Transverse colon (tissue), 4 donors: ENCODE measurements around the gene SHROOM3. TPM values are rescaled to one million over a fixed set of nuclear protein-coding genes. Genes with fewer than 3 reads are reported as not detected.

Experiments
- DNase-seq: peaks from one replicate; pipeline ENCODE4 v3.0.0-alpha.2; 2019
- H3K27ac ChIP-seq, 4 donors: fragments of 200-600 bp; sonication (generic); 2 replicates each; pipeline ENCODE4 v1.5.1; 2016 to 2018; ENCODE audit warnings: inconsistent platforms in 4 of 4
- H3K27me3 ChIP-seq: fragments of 200-600 bp; sonication (generic); 2 replicates; pipeline ENCODE4 v1.5.1; 2017; ENCODE audit warnings: inconsistent platforms
- H3K36me3 ChIP-seq, 4 donors: fragments of 200-600 bp; sonication (generic); 2 replicates each; pipeline ENCODE4 v1.5.1; 2017 to 2019; ENCODE audit warnings: inconsistent platforms in 4 of 4
- H3K4me1 ChIP-seq, 4 donors: fragments of 200-600 bp; sonication (generic); 2 replicates each; pipeline ENCODE4 v1.5.1; 2017 to 2020; ENCODE audit warnings: inconsistent platforms in 4 of 4
- H3K4me3 ChIP-seq, 4 donors: fragments of 200-600 bp; sonication (generic); 1 replicate in 1 of 4; 2 replicates in 3 of 4; pipeline versions ENCODE4 v1.5.1 to v1.6.1; 2017 to 2019; ENCODE audit warnings: inconsistent platforms in 4 of 4
- H3K9me3 ChIP-seq, 2 donors: fragments of 200-600 bp; sonication (generic); 2 replicates each; pipeline ENCODE4 v1.5.1; 2017 to 2019; ENCODE audit warnings: inconsistent platforms in 2 of 2
- EP300 ChIP-seq: sonication (generic); formaldehyde crosslinking; IDR thresholded peaks from one replicate; pipeline ENCODE4 v1.6.1; 2017; ENCODE audit warnings: antibody characterized with exemption, low read depth
- POLR2A ChIP-seq: fragments of 450-650 bp; IDR thresholded peaks from one replicate; pipeline ENCODE4 v1.6.1; 2016; ENCODE audit warnings: antibody characterized with exemption, mild to moderate bottlenecking, moderate library complexity
- POLR2AphosphoS5 ChIP-seq, 3 donors: sonication (generic); formaldehyde crosslinking; IDR thresholded peaks; one replicate each; pipeline ENCODE4 v1.6.1; 2016; ENCODE audit warnings: antibody characterized with exemption in 3 of 3
- WGBS, 2 donors: methylation state at CpG; one replicate each; pipeline ENCODE4 v1.1.5; 2018; ENCODE audit warnings: low coverage in 1 of 2; 5-methylcytosine and 5-hydroxymethylcytosine counted together
- in situ Hi-C, 4 donors: fragments of 200-750 bp; cut with MboI; loops; one replicate each; pipeline versions ENCODE4 v1.15.0 to v1.15.1; 2017; ENCODE audit warnings: low sequenced_read_pairs in 3 of 4, low pct_ligation_motif_present in 1 of 4, low pct_unique_long_range_greater_than_20kb in 1 of 4
- intact Hi-C: fragments of 100-400 bp; cut with DNase I; formaldehyde crosslinking; loops from one replicate; pipeline ENCODE4 v1.15.1; 2023; ENCODE audit warnings: low total_unique reads
- total RNA-seq, 4 donors: library from RNA; depleted of rRNA; stranded (reverse); fragments of >200 nt; gene quantifications; one replicate each; pipeline ENCODE4 v1.1.0, GENCODE V29; 2016
- TF ChIP-seq, protein P1 (sequence below), 5 experiments: fragments of 200-600 bp in 3 of 5; fragments of 450-650 bp in 2 of 5; sonication (generic) in 3 of 5; IDR thresholded peaks; 1 replicate in 2 of 5; 2 replicates in 3 of 5; pipeline ENCODE4 v1.5.1; 2016 to 2017; ENCODE audit warnings: antibody characterized with exemption in 5 of 5, inconsistent platforms in 3 of 5, mild to moderate bottlenecking in 2 of 5, moderate library complexity in 1 of 5

Gene SHROOM3
- total RNA-seq, 4 donors from 2014 or later: 182 to 456 (median 437) TPM

DNA sequence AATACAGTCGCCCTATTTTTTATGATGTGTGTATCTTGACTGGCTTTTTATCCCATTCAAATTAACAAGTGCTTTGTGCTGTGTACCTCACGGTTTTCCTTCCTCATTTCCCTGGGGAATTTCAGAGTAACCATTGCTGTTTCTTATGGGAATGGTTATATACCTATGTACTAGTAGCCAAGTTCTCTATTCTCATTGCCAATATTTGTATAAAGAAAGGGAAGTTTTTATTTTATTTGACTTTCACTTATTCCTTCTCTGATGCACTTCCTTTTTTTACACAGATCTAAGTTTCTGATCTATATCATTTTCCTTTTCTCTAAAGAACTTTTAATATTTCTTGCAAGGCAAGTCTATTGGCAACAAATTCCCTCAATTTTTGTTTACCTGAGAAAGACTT is 281.6 kb downstream of the SHROOM3 start:
- Histone ChIP-seq H3K27ac (peak overlapping the region in 1 of 4 donors; percentile 11), H3K9me3 (no peaks in the 10 kb centered on the region), H3K4me1 (peaks cover 3 to 25% (median 9%) of the 10 kb centered on the region in 4 donors), H3K36me3 (peaks cover 0 to 8% (median 0%) of the 10 kb centered on the region in 4 donors), H3K27me3 (no peaks in the 10 kb centered on the region), H3K4me3 (no peak overlapping the region)
- no peak for DNase-seq
- TF ChIP-seq POLR2AphosphoS5 (IDR thresholded peaks at IDR 0.05) (no peak), EP300 (no peak), POLR2A (no peak)
- TF ChIP-seq, protein P1, sequence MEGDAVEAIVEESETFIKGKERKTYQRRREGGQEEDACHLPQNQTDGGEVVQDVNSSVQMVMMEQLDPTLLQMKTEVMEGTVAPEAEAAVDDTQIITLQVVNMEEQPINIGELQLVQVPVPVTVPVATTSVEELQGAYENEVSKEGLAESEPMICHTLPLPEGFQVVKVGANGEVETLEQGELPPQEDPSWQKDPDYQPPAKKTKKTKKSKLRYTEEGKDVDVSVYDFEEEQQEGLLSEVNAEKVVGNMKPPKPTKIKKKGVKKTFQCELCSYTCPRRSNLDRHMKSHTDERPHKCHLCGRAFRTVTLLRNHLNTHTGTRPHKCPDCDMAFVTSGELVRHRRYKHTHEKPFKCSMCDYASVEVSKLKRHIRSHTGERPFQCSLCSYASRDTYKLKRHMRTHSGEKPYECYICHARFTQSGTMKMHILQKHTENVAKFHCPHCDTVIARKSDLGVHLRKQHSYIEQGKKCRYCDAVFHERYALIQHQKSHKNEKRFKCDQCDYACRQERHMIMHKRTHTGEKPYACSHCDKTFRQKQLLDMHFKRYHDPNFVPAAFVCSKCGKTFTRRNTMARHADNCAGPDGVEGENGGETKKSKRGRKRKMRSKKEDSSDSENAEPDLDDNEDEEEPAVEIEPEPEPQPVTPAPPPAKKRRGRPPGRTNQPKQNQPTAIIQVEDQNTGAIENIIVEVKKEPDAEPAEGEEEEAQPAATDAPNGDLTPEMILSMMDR (IDR thresholded peaks at IDR 0.05): no peak
- in situ Hi-C loops (no loop called here), intact Hi-C loops (no loop called here)
- WGBS, 2 donors: 20 to 44% methylated on average over 2 of the region's 2 CpGs

DNA sequence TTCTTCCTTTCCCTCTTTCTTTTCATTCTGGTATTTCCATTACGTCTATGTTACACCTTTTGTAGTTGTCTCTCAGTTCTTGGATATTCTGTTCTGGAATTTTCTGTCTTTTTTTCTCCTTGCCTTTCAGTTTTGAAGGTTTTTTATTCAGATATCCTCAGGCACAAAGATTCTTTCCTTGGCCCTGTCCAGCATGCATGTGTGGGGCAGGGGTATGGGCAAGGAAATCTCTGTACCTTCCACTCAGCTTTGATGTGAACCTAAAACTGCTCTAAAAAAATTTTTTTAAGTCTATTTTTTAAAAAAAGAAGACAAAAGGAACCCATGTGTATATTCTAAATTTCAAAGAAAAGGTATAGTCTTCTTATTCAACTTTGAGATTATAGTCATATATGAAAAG is 282.4 kb downstream of the SHROOM3 start:
- H3K27ac ChIP-seq: peak overlapping the region in 1 of 4 donors; percentile 11
- no peak for DNase-seq
- no peak overlapping the region for H3K4me3 ChIP-seq
- 87 to 100% methylated on average over 1 of the region's 1 CpG for WGBS, 2 donors
- peaks cover 0 to under 1% (median 0%) of the 10 kb centered on the region in 4 donors for H3K36me3 ChIP-seq
- in situ Hi-C loops (no loop called here), intact Hi-C loops (no loop called here)
- H3K27me3 ChIP-seq: no peaks in the 10 kb centered on the region
- H3K4me1 ChIP-seq: peaks cover 3 to 25% (median 9%) of the 10 kb centered on the region in 4 donors
- TF ChIP-seq POLR2A (no peak), EP300 (no peak), POLR2AphosphoS5 (IDR thresholded peaks at IDR 0.05) (no peak)
- TF ChIP-seq, protein P1 (IDR thresholded peaks at IDR 0.05): no peak
- H3K9me3 ChIP-seq: no peaks in the 10 kb centered on the region

DNA sequence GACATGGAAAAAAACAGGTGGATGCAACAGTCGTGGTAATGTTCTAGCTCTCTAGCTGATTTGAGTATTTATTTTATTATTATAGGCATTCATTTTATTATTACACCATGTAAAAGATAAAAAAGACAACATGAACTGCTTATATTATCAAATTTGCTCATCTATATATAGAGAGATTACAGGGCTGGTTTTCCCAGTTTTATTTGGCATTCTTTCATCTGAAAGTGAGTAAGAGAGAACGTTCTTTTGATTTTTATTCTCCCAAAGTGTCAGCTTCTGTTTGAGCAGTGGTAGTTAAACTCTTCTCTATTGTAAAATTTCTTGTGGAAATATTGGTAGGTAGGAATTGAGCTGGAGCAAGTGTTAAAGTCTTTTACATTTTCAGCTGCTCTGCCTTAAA is 283.0 kb downstream of the SHROOM3 start:
- in situ Hi-C loops: no loop called here
- 52 to 56% methylated on average over 2 of the region's 2 CpGs for WGBS, 2 donors
- H3K4me1 ChIP-seq: peaks cover 3 to 29% (median 9%) of the 10 kb centered on the region in 4 donors
- no peak overlapping the region for H3K27ac ChIP-seq
- intact Hi-C loops: no loop called here
- no peak overlapping the region for H3K4me3 ChIP-seq
- no peaks in the 10 kb centered on the region for H3K9me3 ChIP-seq
- H3K27me3 ChIP-seq: no peaks in the 10 kb centered on the region
- no peaks in the 10 kb centered on the region for H3K36me3 ChIP-seq
- TF ChIP-seq POLR2A: no peak
- no peak for TF ChIP-seq EP300
- TF ChIP-seq, protein P1 (IDR thresholded peaks at IDR 0.05): no peak
- no peak for TF ChIP-seq POLR2AphosphoS5 (IDR thresholded peaks at IDR 0.05)
- DNase-seq: no peak

DNA sequence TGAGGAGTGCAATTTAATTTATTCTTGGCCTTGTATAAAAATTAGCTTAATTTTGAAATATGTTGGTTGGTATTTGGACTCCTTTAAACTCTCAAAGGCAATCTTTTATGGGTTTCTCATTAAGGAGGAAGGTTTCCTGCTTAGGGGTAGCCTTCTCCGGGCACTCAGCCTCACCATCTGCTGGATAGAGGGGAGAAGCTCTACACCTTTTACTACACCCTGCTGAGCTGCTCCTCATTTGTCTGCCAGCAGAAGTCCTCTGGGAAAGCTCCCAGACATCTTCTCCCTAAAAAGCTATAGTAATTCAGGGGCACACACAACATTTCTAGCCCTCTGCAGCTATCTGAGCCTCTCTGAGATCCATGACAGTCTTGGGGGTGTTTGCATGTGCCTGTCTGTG is 283.8 kb downstream of the SHROOM3 start:
- in situ Hi-C loops (no loop called here), intact Hi-C loops (no loop called here)
- Histone ChIP-seq H3K27me3 (no peaks in the 10 kb centered on the region), H3K27ac (no peak overlapping the region), H3K36me3 (no peaks in the 10 kb centered on the region), H3K9me3 (no peaks in the 10 kb centered on the region), H3K4me3 (no peak overlapping the region), H3K4me1 (peaks cover 5 to 34% (median 9%) of the 10 kb centered on the region in 4 donors)
- TF ChIP-seq POLR2AphosphoS5 (IDR thresholded peaks at IDR 0.05): no peak
- TF ChIP-seq EP300: no peak
- TF ChIP-seq, protein P1 (IDR thresholded peaks at IDR 0.05): no peak
- no peak for TF ChIP-seq POLR2A
- no peak for DNase-seq
- WGBS, 2 donors: 85% methylated on average over 1 of the region's 1 CpG; no CpG with 5 or more reads in 1 of the 2 donors
